Measurements from ENCODE around the gene TOP1.

TOP1 gene

GRCh38 chr20:41004531-41005360, 23.9 kb upstream of the TOP1 start:
- no peak for DNase-seq

- DNase-seq: no peak
These were observed 23.3 kb upstream of the TOP1 start for GRCh38 chr20:41005361-41005729.

GRCh38 chr20:41006126-41006935, 22.3 kb upstream of the TOP1 start:
- DNase-seq: no peak

- no peak for DNase-seq
These were observed 21.6 kb upstream of the TOP1 start for GRCh38 chr20:41006936-41007474.

GRCh38 chr20:41007481-41007880, 21.1 kb upstream of the TOP1 start:
- DNase-seq: no peak

GRCh38 chr20:41009946-41010345, 18.7 kb upstream of the TOP1 start:
- no peak for DNase-seq

- no peak for DNase-seq
These were observed 17.0 kb upstream of the TOP1 start for GRCh38 chr20:41011551-41012067.

GRCh38 chr20:41014561-41015088, 14.0 kb upstream of the TOP1 start:
- no peak for DNase-seq

- no peak for DNase-seq
These were observed 11.1 kb upstream of the TOP1 start for GRCh38 chr20:41017448-41018042.

- no peak for DNase-seq
These were observed 10.5 kb upstream of the TOP1 start for GRCh38 chr20:41018153-41018552.

- DNase-seq: no peak
These were observed 5.1 kb upstream of the TOP1 start for GRCh38 chr20:41023549-41023948.

GRCh38 chr20:41027366-41027765, 1.3 kb upstream of the TOP1 start:
- no peak for DNase-seq

GRCh38 chr20:41027872-41028358, 707 bp upstream of the TOP1 start:
- no peak for DNase-seq

- DNase-seq: no peak
These were observed 704 bp downstream of the TOP1 start for GRCh38 chr20:41029150-41029901.

GRCh38 chr20:41030061-41030460, 1.4 kb downstream of the TOP1 start:
- DNase-seq: no peak

GRCh38 chr20:41030531-41031242, 2.1 kb downstream of the TOP1 start:
- no peak for DNase-seq

GRCh38 chr20:41031243-41031619, 2.6 kb downstream of the TOP1 start:
- no peak for DNase-seq

GRCh38 chr20:41032271-41032670, 3.6 kb downstream of the TOP1 start:
- no peak for DNase-seq

GRCh38 chr20:41034239-41034638, 5.6 kb downstream of the TOP1 start:
- DNase-seq: no peak

GRCh38 chr20:41035207-41035606, 6.6 kb downstream of the TOP1 start:
- no peak for DNase-seq

- no peak for DNase-seq
These were observed 8.6 kb downstream of the TOP1 start for GRCh38 chr20:41037179-41037578.
